HEK293 (cell line): Measurements from ENCODE around the gene UBXN1.
A peak's percentile ranks its signal among the peaks of the same experiment; 100 is the strongest.

Source experiments
- CTCF ChIA-PET: fragments of 350-600 bp; formaldehyde crosslinking; extraction: SDS; loops from one replicate; lab custom pipeline; 2021; ENCODE audit warnings: antibody characterized with exemption; lab: Yijun Ruan, JAX
- POLR2A ChIA-PET: fragments of 300-600 bp; formaldehyde crosslinking; extraction: SDS; loops from one replicate; lab custom pipeline; 2020; ENCODE audit warnings: antibody characterized with exemption, inconsistent platforms; lab: Yijun Ruan, JAX
- H3K27ac ChIP-seq: fragments of 200-500 bp; sonication (Bioruptor generic); 2 replicates; pipeline ENCODE4 v1.5.1; 2014; ENCODE audit warnings: low read depth, low read length, control low read depth, inconsistent platforms; ENCODE audit errors: extremely low read depth
- H3K36me3 ChIP-seq, 2 experiments: fragments of 200-500 bp in 1 of 2; sonication (Bioruptor generic) in 1 of 2; 1 replicate in 1 of 2; 2 replicates in 1 of 2; pipeline ENCODE4 v1.5.1; 2014 to 2017; ENCODE audit warnings: inconsistent platforms in 2 of 2, low read length in 2 of 2; ENCODE audit not compliant: control insufficient read depth in 2 of 2, insufficient read depth in 1 of 2
- H3K4me1 ChIP-seq: fragments of 200-500 bp; sonication (Bioruptor generic); 2 replicates; pipeline ENCODE4 v1.5.1; 2014; ENCODE audit warnings: mild to moderate bottlenecking, low read length, inconsistent platforms; ENCODE audit not compliant: control insufficient read depth, insufficient read depth
- H3K4me3 ChIP-seq: 2 replicates; pipeline ENCODE4 v1.5.1; 2011; ENCODE audit warnings: low read depth, mild to moderate bottlenecking, control low read depth, low read length, moderate library complexity
- H3K9me3 ChIP-seq: fragments of 200-500 bp; sonication (Bioruptor generic); 2 replicates; pipeline ENCODE4 v1.5.1; 2014; ENCODE audit warnings: low read depth, low read length, inconsistent platforms; ENCODE audit not compliant: control insufficient read depth, insufficient read depth
- INSM2 ChIP-seq: fragments of 450-650 bp; formaldehyde crosslinking; IDR thresholded peaks from 2 replicates; pipeline ENCODE4 v1.5.1; 2016; ENCODE audit warnings: missing biosample characterization, missing genetic modification characterization
- MYNN ChIP-seq: fragments of 450-650 bp; formaldehyde crosslinking; IDR thresholded peaks from 2 replicates; pipeline ENCODE4 v1.5.1; 2016; ENCODE audit warnings: missing biosample characterization, missing genetic modification characterization, borderline replicate concordance
- OSR2 ChIP-seq: fragments of 450-650 bp; formaldehyde crosslinking; IDR thresholded peaks from 2 replicates; pipeline ENCODE4 v1.5.1; 2016; ENCODE audit warnings: missing biosample characterization, missing genetic modification characterization
- REPIN1 ChIP-seq: fragments of 450-650 bp; formaldehyde crosslinking; IDR thresholded peaks from 2 replicates; pipeline ENCODE4 v1.5.1; 2017; ENCODE audit warnings: missing biosample characterization, missing genetic modification characterization, low read depth
- YY1 ChIP-seq: fragments of 450-650 bp; formaldehyde crosslinking; IDR thresholded peaks from 2 replicates; pipeline ENCODE4 v1.5.1; 2018; ENCODE audit warnings: missing biosample characterization, missing genetic modification characterization
- ZFP3 ChIP-seq: fragments of 450-650 bp; formaldehyde crosslinking; IDR thresholded peaks from 2 replicates; pipeline ENCODE4 v1.5.1; 2016; ENCODE audit warnings: low read depth, missing biosample characterization, missing genetic modification characterization
- ZFP37 ChIP-seq: fragments of 450-650 bp; formaldehyde crosslinking; IDR thresholded peaks from 2 replicates; pipeline ENCODE4 v1.5.1; 2016; ENCODE audit warnings: missing biosample characterization, missing genetic modification characterization
- ZNF16 ChIP-seq: fragments of 450-650 bp; formaldehyde crosslinking; IDR thresholded peaks from 2 replicates; pipeline ENCODE4 v1.5.1; 2016; ENCODE audit warnings: low read depth, missing biosample characterization, missing genetic modification characterization
- ZNF175 ChIP-seq: fragments of 450-650 bp; formaldehyde crosslinking; IDR thresholded peaks from 2 replicates; pipeline ENCODE4 v1.5.1; 2016; ENCODE audit warnings: missing biosample characterization, missing genetic modification characterization
- ZNF2 ChIP-seq: fragments of 450-650 bp; formaldehyde crosslinking; IDR thresholded peaks from 2 replicates; pipeline ENCODE4 v1.5.1; 2016; ENCODE audit warnings: missing biosample characterization, missing genetic modification characterization
- ZNF362 ChIP-seq: fragments of 450-650 bp; formaldehyde crosslinking; IDR thresholded peaks from 2 replicates; pipeline ENCODE4 v1.5.1; 2016; ENCODE audit warnings: missing biosample characterization, missing genetic modification characterization
- ZNF404 ChIP-seq: fragments of 450-650 bp; formaldehyde crosslinking; IDR thresholded peaks from 2 replicates; pipeline ENCODE4 v1.5.1; 2017; ENCODE audit warnings: missing biosample characterization, missing genetic modification characterization
- ZNF488 ChIP-seq: fragments of 450-650 bp; formaldehyde crosslinking; IDR thresholded peaks from 2 replicates; pipeline ENCODE4 v1.5.1; 2016; ENCODE audit warnings: missing biosample characterization, missing genetic modification characterization
- ZNF513 ChIP-seq: fragments of 450-650 bp; IDR thresholded peaks from 2 replicates; pipeline ENCODE4 v1.5.1; 2018; ENCODE audit warnings: missing biosample characterization, missing genetic modification characterization
- ZNF610 ChIP-seq: fragments of 450-650 bp; formaldehyde crosslinking; IDR thresholded peaks from 2 replicates; pipeline ENCODE4 v1.5.1; 2016; ENCODE audit warnings: missing biosample characterization, missing genetic modification characterization, borderline replicate concordance
- ZNF629 ChIP-seq: fragments of 450-650 bp; formaldehyde crosslinking; IDR thresholded peaks from 2 replicates; pipeline ENCODE4 v1.5.1; 2017; ENCODE audit warnings: missing biosample characterization, missing genetic modification characterization
- ZNF654 ChIP-seq: fragments of 450-650 bp; formaldehyde crosslinking; IDR thresholded peaks from 2 replicates; pipeline ENCODE4 v1.5.1; 2016; ENCODE audit warnings: low read depth, missing biosample characterization, missing genetic modification characterization
- ZNF791 ChIP-seq: fragments of 450-650 bp; formaldehyde crosslinking; IDR thresholded peaks from 2 replicates; pipeline ENCODE4 v1.5.1; 2016; ENCODE audit warnings: missing biosample characterization, missing genetic modification characterization
- ZXDB ChIP-seq: fragments of 450-650 bp; formaldehyde crosslinking; IDR thresholded peaks from 2 replicates; pipeline ENCODE4 v1.5.1; 2016; ENCODE audit warnings: missing biosample characterization, missing genetic modification characterization
- TF ChIP-seq, protein P1 (sequence below): fragments of 450-650 bp; formaldehyde crosslinking; IDR thresholded peaks from 2 replicates; pipeline ENCODE4 v1.5.1; 2016; ENCODE audit warnings: missing biosample characterization, missing genetic modification characterization
- TF ChIP-seq, protein P2 (sequence below): fragments of 450-650 bp; formaldehyde crosslinking; IDR thresholded peaks from 2 replicates; pipeline ENCODE4 v1.5.1; 2016; ENCODE audit warnings: missing biosample characterization, missing genetic modification characterization, low read depth

UBXN1 gene

DNA sequence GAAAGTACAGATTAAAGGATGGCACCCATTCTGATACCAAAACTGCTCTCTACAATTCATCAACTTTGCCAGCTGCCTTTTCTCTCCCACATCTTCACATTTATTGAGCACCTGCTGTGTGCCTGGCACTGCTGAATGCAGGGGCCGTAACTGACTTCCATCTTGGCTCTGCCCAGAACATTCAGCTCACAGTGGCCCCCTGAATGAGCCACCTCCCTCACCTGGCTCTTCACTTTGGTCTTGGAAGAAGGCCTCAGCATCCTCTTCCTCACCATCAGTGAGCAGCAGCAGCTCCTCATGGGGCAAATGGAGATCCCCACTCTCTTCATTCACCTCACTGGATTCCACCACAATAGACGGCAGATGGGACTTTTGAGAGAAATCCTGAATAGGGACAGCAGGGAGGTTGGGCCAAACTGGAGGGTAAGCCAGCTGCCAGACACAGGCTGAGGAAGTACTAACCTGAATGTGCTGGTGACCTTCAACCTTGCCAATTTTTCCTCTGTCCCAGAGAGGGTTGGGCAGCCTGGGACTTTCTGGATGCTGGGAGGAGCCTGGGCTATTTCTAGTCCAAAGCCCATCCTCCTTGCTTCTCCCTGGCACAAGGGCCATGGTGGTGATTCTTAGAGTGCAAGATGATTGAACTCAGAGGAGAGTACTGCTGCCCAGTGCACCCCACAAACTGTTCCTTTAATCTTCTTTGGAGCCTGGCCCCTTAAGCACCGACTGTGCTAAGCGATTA lies 9.3 kb downstream of the UBXN1 start:
- Histone ChIP-seq H3K4me3 (no peak overlapping the region), H3K9me3 (no peaks in the 10 kb centered on the region), H3K36me3 (peaks cover 3 to 45% of the 10 kb centered on the region in 2 experiments; a peak in 2 of 3 replicates), H3K4me1 (no peaks in the 10 kb centered on the region), H3K27ac (no peak overlapping the region)
- TF ChIP-seq ZNF513 (tag by site-specific recombination) (peak; percentile 60), ZFP3 (tag by site-specific recombination) (no peak)
- POLR2A ChIA-PET: interaction anchor here (0.5 to 4.6 kb wide), 6 partner anchors 23 to 1067 kb away, joined by 3 to 59 read pairs (median 4); partner anchors contain the start of genes GANAB and STX5
- CTCF ChIA-PET: interaction anchor here (0.8 to 1.1 kb wide), 2 partner anchors 11 to 25 kb away, joined by 4 read pairs; no protein-coding TSS in a partner anchor

- Histone ChIP-seq H3K27ac (no peak overlapping the region), H3K4me3 (no peak overlapping the region), H3K36me3 (peaks cover 0 to 38% of the 10 kb centered on the region in 2 experiments; a peak in 2 of 3 replicates), H3K4me1 (no peaks in the 10 kb centered on the region), H3K9me3 (no peaks in the 10 kb centered on the region)
- ChIA-PET CTCF (interaction anchor here (1.2 kb wide), 1 partner anchor 14 kb away, joined by 5 read pairs; no protein-coding TSS in a partner anchor), POLR2A (interaction anchor here (0.5 to 2.0 kb wide), 13 partner anchors 8 to 112 kb away, joined by 3 to 8 read pairs (median 5); partner anchors contain the start of genes B3GAT3, EEF1G, GANAB and INTS5)
- TF ChIP-seq REPIN1 (tag by site-specific recombination): no peak
- no peak for TF ChIP-seq ZNF404 (tag by site-specific recombination)
- TF ChIP-seq ZNF791: no peak
- TF ChIP-seq ZNF610: no peak
- TF ChIP-seq ZNF16: no peak
- no peak for TF ChIP-seq INSM2 (tag by site-specific recombination)
- no peak for TF ChIP-seq ZNF2 (tag by site-specific recombination)
- no peak for TF ChIP-seq ZFP37 (tag by site-specific recombination)
- TF ChIP-seq, protein P1, sequence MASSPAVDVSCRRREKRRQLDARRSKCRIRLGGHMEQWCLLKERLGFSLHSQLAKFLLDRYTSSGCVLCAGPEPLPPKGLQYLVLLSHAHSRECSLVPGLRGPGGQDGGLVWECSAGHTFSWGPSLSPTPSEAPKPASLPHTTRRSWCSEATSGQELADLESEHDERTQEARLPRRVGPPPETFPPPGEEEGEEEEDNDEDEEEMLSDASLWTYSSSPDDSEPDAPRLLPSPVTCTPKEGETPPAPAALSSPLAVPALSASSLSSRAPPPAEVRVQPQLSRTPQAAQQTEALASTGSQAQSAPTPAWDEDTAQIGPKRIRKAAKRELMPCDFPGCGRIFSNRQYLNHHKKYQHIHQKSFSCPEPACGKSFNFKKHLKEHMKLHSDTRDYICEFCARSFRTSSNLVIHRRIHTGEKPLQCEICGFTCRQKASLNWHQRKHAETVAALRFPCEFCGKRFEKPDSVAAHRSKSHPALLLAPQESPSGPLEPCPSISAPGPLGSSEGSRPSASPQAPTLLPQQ: no peak
- no peak for TF ChIP-seq ZNF175 (tag by site-specific recombination)
- TF ChIP-seq, protein P2, sequence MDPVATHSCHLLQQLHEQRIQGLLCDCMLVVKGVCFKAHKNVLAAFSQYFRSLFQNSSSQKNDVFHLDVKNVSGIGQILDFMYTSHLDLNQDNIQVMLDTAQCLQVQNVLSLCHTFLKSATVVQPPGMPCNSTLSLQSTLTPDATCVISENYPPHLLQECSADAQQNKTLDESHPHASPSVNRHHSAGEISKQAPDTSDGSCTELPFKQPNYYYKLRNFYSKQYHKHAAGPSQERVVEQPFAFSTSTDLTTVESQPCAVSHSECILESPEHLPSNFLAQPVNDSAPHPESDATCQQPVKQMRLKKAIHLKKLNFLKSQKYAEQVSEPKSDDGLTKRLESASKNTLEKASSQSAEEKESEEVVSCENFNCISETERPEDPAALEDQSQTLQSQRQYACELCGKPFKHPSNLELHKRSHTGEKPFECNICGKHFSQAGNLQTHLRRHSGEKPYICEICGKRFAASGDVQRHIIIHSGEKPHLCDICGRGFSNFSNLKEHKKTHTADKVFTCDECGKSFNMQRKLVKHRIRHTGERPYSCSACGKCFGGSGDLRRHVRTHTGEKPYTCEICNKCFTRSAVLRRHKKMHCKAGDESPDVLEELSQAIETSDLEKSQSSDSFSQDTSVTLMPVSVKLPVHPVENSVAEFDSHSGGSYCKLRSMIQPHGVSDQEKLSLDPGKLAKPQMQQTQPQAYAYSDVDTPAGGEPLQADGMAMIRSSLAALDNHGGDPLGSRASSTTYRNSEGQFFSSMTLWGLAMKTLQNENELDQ (tag by site-specific recombination): no peak
- TF ChIP-seq YY1 (tag by site-specific recombination): no peak
- no peak for TF ChIP-seq ZNF362 (tag by site-specific recombination)
- TF ChIP-seq OSR2: no peak
- TF ChIP-seq ZNF654 (tag by site-specific recombination): no peak
- no peak for TF ChIP-seq ZXDB (tag by site-specific recombination)
- TF ChIP-seq ZNF488 (tag by site-specific recombination): no peak
- no peak for TF ChIP-seq MYNN (tag by site-specific recombination)
- no peak for TF ChIP-seq ZNF629 (tag by site-specific recombination)
- TF ChIP-seq, all 188 proteins: peak for 0
These were observed 11.4 kb downstream of the UBXN1 start for GRCh38 chr11:62667460-62667859.
